H9 (cell line): Measurements from ENCODE around the gene NRN1L. TPM values are rescaled to one million over a fixed set of nuclear protein-coding genes. Genes with fewer than 3 reads are reported as not detected.
"Not testable (repeated sequence)": the region's sequence is repeated elsewhere in the genome, so short reads cannot be mapped to it uniquely, and the experiment has no call there.

Experiments used
- DNase-seq: peaks from one replicate; pipeline ENCODE4 v3.0.0-alpha.2; 2017
- H2AFZ ChIP-seq: one replicate; pipeline ENCODE4 v1.6.1; 2013; ENCODE audit warnings: mild to moderate bottlenecking, low read length, control low read depth, moderate library complexity
- H2AK5ac ChIP-seq: 2 replicates; pipeline ENCODE4 v1.6.1; 2013; ENCODE audit warnings: low read length, control low read depth, mixed read lengths; ENCODE audit not compliant: insufficient read length
- H2BK120ac ChIP-seq: one replicate; pipeline ENCODE4 v1.6.1; 2013; ENCODE audit warnings: low read depth, mild to moderate bottlenecking, low read length, control low read depth, inconsistent platforms; ENCODE audit not compliant: poor library complexity, severe bottlenecking
- H2BK12ac ChIP-seq: 2 replicates; pipeline ENCODE4 v1.6.1; 2013; ENCODE audit warnings: low read length, control low read depth, mixed read lengths, low read depth; ENCODE audit not compliant: insufficient read length
- H2BK15ac ChIP-seq: 2 replicates; pipeline ENCODE4 v1.6.1; 2013; ENCODE audit warnings: low read depth, low read length, control low read depth
- H2BK20ac ChIP-seq: one replicate; pipeline ENCODE4 v1.6.1; 2013; ENCODE audit warnings: low read depth, mild to moderate bottlenecking, low read length, control low read depth, inconsistent platforms; ENCODE audit not compliant: poor library complexity, severe bottlenecking
- H2BK5ac ChIP-seq: 2 replicates; pipeline ENCODE4 v1.6.1; 2013; ENCODE audit warnings: low read length, control low read depth, mixed read lengths; ENCODE audit not compliant: insufficient read length
- H3K14ac ChIP-seq: 2 replicates; pipeline ENCODE4 v1.6.1; 2013; ENCODE audit warnings: low read length, control low read depth; ENCODE audit not compliant: insufficient read depth
- H3K18ac ChIP-seq: 2 replicates; pipeline ENCODE4 v1.6.1; 2013; ENCODE audit warnings: low read depth, mild to moderate bottlenecking, mixed read lengths, low read length, control low read depth; ENCODE audit not compliant: insufficient read length
- H3K23ac ChIP-seq: 2 replicates; pipeline ENCODE4 v1.6.1; 2013; ENCODE audit warnings: low read length, control low read depth, mixed read lengths, low read depth; ENCODE audit not compliant: insufficient read length
- H3K23me2 ChIP-seq: 2 replicates; pipeline ENCODE4 v1.6.1; 2013; ENCODE audit warnings: low read depth, mild to moderate bottlenecking, mixed read lengths, low read length, control low read depth; ENCODE audit not compliant: insufficient read length, poor library complexity, severe bottlenecking
- H3K27ac ChIP-seq: 2 replicates; pipeline ENCODE4 v1.5.1; 2013; ENCODE audit warnings: low read length, control low read depth, mixed read lengths, low read depth; ENCODE audit not compliant: insufficient read length
- H3K27me3 ChIP-seq: 2 replicates; pipeline ENCODE4 v1.6.1; 2013; ENCODE audit warnings: low read length, control low read depth, inconsistent platforms; ENCODE audit not compliant: insufficient read depth
- H3K4ac ChIP-seq: 2 replicates; pipeline ENCODE4 v1.6.1; 2013; ENCODE audit warnings: low read depth, mild to moderate bottlenecking, control low read depth, inconsistent platforms, low read length, moderate library complexity
- H3K4me1 ChIP-seq: 2 replicates; pipeline ENCODE4 v1.6.1; 2013; ENCODE audit warnings: low read length, control low read depth, inconsistent platforms; ENCODE audit not compliant: insufficient read depth
- H3K4me2 ChIP-seq: 2 replicates; pipeline ENCODE4 v1.6.1; 2013; ENCODE audit warnings: low read length, control low read depth, mixed read lengths; ENCODE audit not compliant: insufficient read length, insufficient read depth
- H3K56ac ChIP-seq: 2 replicates; pipeline ENCODE4 v1.6.1; 2013; ENCODE audit warnings: low read depth, mild to moderate bottlenecking, mixed read lengths, low read length, control low read depth; ENCODE audit not compliant: insufficient read length
- H3K79me1 ChIP-seq: 2 replicates; pipeline ENCODE4 v1.6.1; 2013; ENCODE audit warnings: low read depth, mild to moderate bottlenecking, moderate library complexity, low read length, control low read depth, inconsistent platforms; ENCODE audit not compliant: insufficient read depth, poor library complexity, severe bottlenecking
- H3K79me2 ChIP-seq: 2 replicates; pipeline ENCODE4 v1.6.1; 2013; ENCODE audit warnings: low read length, control low read depth, inconsistent platforms; ENCODE audit not compliant: insufficient read depth
- H3K9ac ChIP-seq: 2 replicates; pipeline ENCODE4 v1.6.1; 2013; ENCODE audit warnings: low read length, control low read depth, mixed read lengths; ENCODE audit not compliant: insufficient read length; ENCODE audit errors: extremely low read depth
- H3K9me3 ChIP-seq: one replicate; pipeline ENCODE4 v1.6.1; 2013; ENCODE audit warnings: low read depth, low read length, inconsistent platforms; ENCODE audit not compliant: control insufficient read depth
- H3T11ph ChIP-seq: one replicate; pipeline ENCODE4 v1.6.1; 2013; ENCODE audit warnings: mild to moderate bottlenecking, low read length, control low read depth, inconsistent platforms
- H4K20me1 ChIP-seq: one replicate; pipeline ENCODE4 v1.6.1; 2013; ENCODE audit not compliant: control insufficient read depth, insufficient read length, insufficient read depth
- H4K5ac ChIP-seq: 2 replicates; pipeline ENCODE4 v1.6.1; 2013; ENCODE audit warnings: low read depth, mild to moderate bottlenecking, mixed read lengths, low read length, control low read depth; ENCODE audit not compliant: insufficient read length
- H4K8ac ChIP-seq: replicated peaks from 2 replicates; pipeline ENCODE4 v1.6.1; 2013; ENCODE audit warnings: low read length, control low read depth, mixed read lengths, low read depth; ENCODE audit not compliant: insufficient read length
- H4K91ac ChIP-seq: 2 replicates; pipeline ENCODE4 v1.6.1; 2013; ENCODE audit warnings: low read depth, mild to moderate bottlenecking, moderate library complexity, mixed read lengths, low read length, control low read depth; ENCODE audit not compliant: insufficient read length
- H3K27ac Mint-ChIP-seq, 3 experiments: 2 replicates in 2 of 3; 3 replicates in 1 of 3; pipeline ENCODE4 v1.8.0; 2020 to 2021; ENCODE audit warnings: mixed read lengths in 3 of 3, mild to moderate bottlenecking in 1 of 3, moderate library complexity in 1 of 3
- H3K27me3 Mint-ChIP-seq: 2 replicates; pipeline ENCODE4 v1.8.0; 2021; ENCODE audit warnings: low read depth, mild to moderate bottlenecking, moderate library complexity, mixed read lengths
- H3K36me3 Mint-ChIP-seq, 3 experiments: 2 replicates in 2 of 3; 3 replicates in 1 of 3; pipeline ENCODE4 v1.8.0; 2020 to 2021; ENCODE audit warnings: low read depth in 3 of 3, mixed read lengths in 3 of 3; ENCODE audit not compliant: insufficient read depth in 1 of 3
- H3K4me1 Mint-ChIP-seq, 2 experiments: 2 replicates each; pipeline ENCODE4 v1.8.0; 2020; ENCODE audit warnings: mixed read lengths in 2 of 2
- H3K4me3 Mint-ChIP-seq, 2 experiments: 2 replicates in 1 of 2; 3 replicates in 1 of 2; pipeline ENCODE4 v1.8.0; 2020 to 2021; ENCODE audit warnings: mild to moderate bottlenecking in 2 of 2, mixed read lengths in 2 of 2, moderate library complexity in 1 of 2
- H3K9me3 Mint-ChIP-seq, 2 experiments: 2 replicates in 1 of 2; 3 replicates in 1 of 2; pipeline ENCODE4 v1.8.0; 2020; ENCODE audit warnings: mild to moderate bottlenecking in 2 of 2, mixed read lengths in 2 of 2, moderate library complexity in 1 of 2
- CTCF ChIP-seq: fragments of 200-600 bp; sonication (generic); conservative IDR thresholded peaks from 3 replicates; pipeline ENCODE4 v1.8.0; 2021; ENCODE audit warnings: antibody characterized with exemption, mild to moderate bottlenecking
- WGBS: extraction: QIAGEN DNeasy Blood & Tissue Kit; methylation state at CpG from one replicate; pipeline ENCODE4 v1.1.7; 2013; ENCODE audit warnings: missing lambda C conversion rate, low lambda C conversion rate, mixed read lengths; ENCODE audit not compliant: insufficient read length; ENCODE audit errors: extremely low coverage; 5-methylcytosine and 5-hydroxymethylcytosine counted together
- total RNA-seq: library from RNA; stranded (reverse); gene quantifications from 2 replicates; pipeline ENCODE4 v1.2.1, GENCODE V29; 2021

The NRN1L gene
- total RNA-seq, 1 experiment from 2014 or later = 2.0 TPM

DNA sequence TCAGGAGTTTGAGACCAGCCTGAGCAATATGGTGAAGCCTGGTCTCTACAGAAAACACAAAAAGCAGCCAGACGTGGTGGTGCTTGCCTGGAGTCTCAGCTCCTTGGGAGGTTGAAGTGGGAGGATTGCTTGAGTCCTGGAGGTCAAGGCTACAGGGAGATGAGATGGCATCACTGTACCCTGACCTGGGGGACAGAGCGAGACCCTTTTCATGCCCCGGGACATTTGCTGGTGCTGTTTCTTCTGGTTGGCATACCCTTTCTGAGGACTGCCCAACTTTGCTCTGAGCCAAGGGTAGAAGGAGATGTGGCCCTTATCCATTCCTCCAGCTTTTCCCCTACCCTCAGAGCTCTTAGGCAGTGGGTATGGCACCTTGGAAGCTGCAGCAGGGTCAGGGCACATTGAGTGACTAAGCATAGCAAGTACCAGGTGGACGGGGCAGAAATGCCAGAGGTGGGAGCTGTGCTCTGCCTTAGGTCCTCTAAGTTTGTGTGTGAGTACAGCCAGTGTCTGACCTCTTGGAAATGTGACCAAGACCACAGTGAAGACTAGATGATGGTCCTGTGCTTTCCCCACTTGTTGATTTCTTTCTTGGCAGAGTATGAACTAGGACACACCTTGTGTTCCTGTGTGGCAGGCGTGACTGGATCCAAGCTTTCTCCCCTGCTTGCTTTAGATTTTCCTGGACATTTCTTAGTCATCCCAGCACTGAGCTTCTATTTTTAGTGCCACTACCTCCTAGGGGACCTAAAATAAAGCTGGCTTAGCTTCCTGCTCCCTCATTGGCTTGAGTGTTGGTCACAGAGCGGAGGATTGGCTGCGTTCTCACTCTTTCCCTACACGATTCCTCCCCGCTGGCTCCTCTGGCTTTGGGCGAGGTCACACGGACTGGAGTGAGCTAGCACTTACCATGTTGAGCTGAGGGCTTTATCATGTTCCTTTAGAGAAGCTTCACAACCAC, 21.8 kb upstream of the NRN1L start:
- Histone ChIP-seq H3K56ac (no peak overlapping the region), H2BK120ac (no peak overlapping the region), H3K14ac (no peak overlapping the region), H3K4me2 (no peak overlapping the region), H3K79me1 (peaks cover 3% of the 10 kb centered on the region), H3K9me3 (no peaks in the 10 kb centered on the region), H3K18ac (no peak overlapping the region), H3K27me3 (no peaks in the 10 kb centered on the region), H3K9ac (no peak overlapping the region), H2BK5ac (no peak overlapping the region), H3K23ac (no peak overlapping the region), H2AFZ (no peak overlapping the region), H4K20me1 (peaks cover 3% of the 10 kb centered on the region), H3K27ac (no peak overlapping the region), H4K8ac (no peak overlapping the region), H3T11ph (no peak overlapping the region), H3K23me2 (no peaks in the 10 kb centered on the region), H2BK20ac (no peak overlapping the region), H3K4ac (no peak overlapping the region), H4K91ac (no peak overlapping the region), H2BK12ac (no peak overlapping the region), H3K79me2 (peaks cover 18% of the 10 kb centered on the region; the same call in 1 of the 2 replicates), H3K4me1 (0 out of 2 replicates have a peak, but pooled peaks cover 2% of the 10 kb centered on the region), H4K5ac (no peak overlapping the region), H2AK5ac (no peak overlapping the region), H2BK15ac (no peak overlapping the region)
- DNase-seq = no peak
- Mint-ChIP-seq H3K4me1 (peaks cover 19 to 30% of the 10 kb centered on the region in 2 experiments), H3K27me3 (no peaks in the 10 kb centered on the region), H3K36me3 (peaks cover 26 to 58% (median 54%) of the 10 kb centered on the region in 3 experiments), H3K4me3 (no peak overlapping the region), H3K9me3 (no peaks in the 10 kb centered on the region), H3K27ac (peak overlapping the region; percentile 57 to 87 (median 77); a peak in 5 of 7 replicates)
- no CpG with 5 or more reads among the region's 11 CpGs for WGBS
- no peak for TF ChIP-seq CTCF

DNA sequence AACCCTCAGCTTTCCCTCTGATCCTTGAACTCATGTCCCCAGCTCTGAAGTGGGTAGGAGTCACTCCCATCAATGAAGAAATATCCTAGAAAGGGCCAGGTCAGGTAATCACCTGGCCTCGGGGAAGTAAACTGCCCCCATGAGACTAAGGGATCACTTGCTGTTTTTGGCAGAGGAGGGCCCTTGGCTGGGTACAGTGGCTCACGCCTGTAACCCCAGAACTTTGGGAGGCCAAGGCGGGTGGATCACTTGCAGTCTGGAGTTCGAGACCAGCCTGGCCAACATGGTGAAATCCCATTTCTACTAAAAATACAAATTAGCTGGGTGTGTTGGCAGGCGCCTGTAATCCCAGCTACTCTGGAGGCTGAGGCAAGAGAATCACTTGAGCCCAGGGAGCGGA, 20.6 kb upstream of the NRN1L start:
- H3T11ph ChIP-seq, H4K5ac ChIP-seq: not testable (repeated sequence)

More for the DNA sequence above, 20.6 kb upstream of the NRN1L start:
- not testable (repeated sequence) for H3K4me1 ChIP-seq, H3K18ac ChIP-seq, H2AFZ ChIP-seq, H2BK20ac ChIP-seq, H2AK5ac ChIP-seq, H2BK12ac ChIP-seq, H3K9me3 Mint-ChIP-seq, H2BK5ac ChIP-seq, H2BK15ac ChIP-seq, H3K23me2 ChIP-seq, H3K79me1 ChIP-seq, H4K20me1 ChIP-seq, H3K79me2 ChIP-seq, H4K91ac ChIP-seq, H4K8ac ChIP-seq, H3K4ac ChIP-seq, DNase-seq, H3K27ac Mint-ChIP-seq, H3K14ac ChIP-seq, H3K4me3 Mint-ChIP-seq, H3K27me3 ChIP-seq, H3K56ac ChIP-seq, H3K9ac ChIP-seq, H3K23ac ChIP-seq, H3K4me2 ChIP-seq, H3K9me3 ChIP-seq, H3K27ac ChIP-seq, H3K27me3 Mint-ChIP-seq, H2BK120ac ChIP-seq
- WGBS = no CpG with 5 or more reads among the region's 6 CpGs
- peaks cover 13 to 21% of the 10 kb centered on the region in 2 experiments; a peak in 3 of 4 replicates for H3K4me1 Mint-ChIP-seq
- H3K36me3 Mint-ChIP-seq = peaks cover 27 to 60% (median 56%) of the 10 kb centered on the region in 3 experiments
